GM08714 (cell line): Measurements from ENCODE around the gene EPM2AIP1.
A peak's percentile ranks its signal among the peaks of the same experiment; 100 is the strongest.

Source experiments
- H3K4me3 ChIP-seq: fragments of 200-500 bp; sonication (Bioruptor generic); 2 replicates; pipeline ENCODE4 v1.5.1; 2014; ENCODE audit warnings: mild to moderate bottlenecking, low read length, inconsistent platforms
- ZNF274 ChIP-seq: IDR thresholded peaks from 2 replicates; pipeline ENCODE4 v1.6.1; 2012; ENCODE audit warnings: mild to moderate bottlenecking, low read depth, low read length

EPM2AIP1 gene

DNA sequence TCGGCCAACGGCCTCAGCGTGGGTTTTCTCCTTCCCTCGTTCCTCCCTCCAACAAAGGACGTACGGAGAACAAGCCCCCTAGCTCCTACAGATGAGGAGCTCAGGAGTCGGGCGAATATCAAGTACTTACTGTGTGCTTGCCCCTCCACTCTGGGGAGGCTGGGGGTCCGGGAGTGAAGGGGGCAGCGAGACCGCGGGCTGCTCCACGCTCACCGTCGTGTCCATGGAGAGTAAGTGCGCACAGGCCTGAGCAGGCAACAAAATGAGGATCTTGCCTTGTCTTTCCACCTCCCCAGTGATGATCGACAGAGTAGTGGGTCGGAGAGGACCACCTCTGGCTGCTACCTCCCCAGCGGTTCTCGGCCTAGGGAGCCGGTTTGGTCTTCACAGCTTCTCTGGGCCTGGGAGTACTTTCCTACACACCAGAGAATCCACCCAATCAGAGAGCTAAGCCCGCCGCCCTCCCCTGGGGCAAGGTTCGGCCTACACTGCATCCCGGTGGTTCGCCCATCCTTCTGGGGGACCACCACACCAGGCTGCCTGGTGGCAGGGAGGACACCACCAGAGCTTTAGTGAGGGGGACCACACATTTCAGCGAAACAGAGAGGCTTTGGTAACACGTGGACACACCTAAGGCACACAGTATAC is 47.5 kb downstream of the EPM2AIP1 start:
- H3K4me3 ChIP-seq = peak overlapping the region; percentile 64; the same call in 1 of the 2 replicates
- no peak for TF ChIP-seq ZNF274

- TF ChIP-seq ZNF274 = no peak
- H3K4me3 ChIP-seq = peak within 1 kb of the TSS; percentile 64; the same call in 1 of the 2 replicates
Observed at GRCh38 chr3:36944641-36945270, 48.2 kb downstream of the EPM2AIP1 start, which contains the start of gene TRANK1. Gene TRANK1 (minus strand): TSS chr3:36945054. CDS start chr3:36944809, 245 bp downstream.

- peak overlapping the region; percentile 64; the same call in 1 of the 2 replicates for H3K4me3 ChIP-seq
- no peak for TF ChIP-seq ZNF274
Observed at GRCh38 chr3:36944012-36944640, 48.8 kb downstream of the EPM2AIP1 start.

DNA sequence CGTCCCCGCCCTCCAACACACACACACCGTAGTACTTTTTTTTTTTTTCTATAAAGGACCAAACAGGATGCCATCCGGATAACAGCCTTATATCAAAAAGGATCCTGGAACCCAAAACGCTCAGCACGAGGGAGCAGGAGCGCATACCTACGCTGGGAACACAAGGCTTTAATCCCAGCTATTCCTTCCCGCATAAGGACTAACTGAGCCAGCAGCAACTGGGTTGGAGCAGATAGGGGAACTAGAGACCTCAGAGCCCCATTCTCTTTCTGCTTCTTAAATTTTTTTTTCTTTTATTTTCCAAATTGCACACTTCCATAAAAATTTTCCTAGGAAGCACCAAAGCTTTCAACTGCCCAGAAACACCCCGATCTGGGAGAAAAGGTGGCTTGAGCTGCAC is 49.3 kb downstream of the EPM2AIP1 start:
- no peak for TF ChIP-seq ZNF274
- H3K4me3 ChIP-seq = peak overlapping the region; percentile 64; the same call in 1 of the 2 replicates

- H3K4me3 ChIP-seq = no peak overlapping the region
- no peak for TF ChIP-seq ZNF274
Observed at GRCh38 chr3:36942638-36943248, 50.2 kb downstream of the EPM2AIP1 start.

- H3K4me3 ChIP-seq = no peak overlapping the region
- no peak for TF ChIP-seq ZNF274
Observed at GRCh38 chr3:36941658-36942057, 51.3 kb downstream of the EPM2AIP1 start.

DNA sequence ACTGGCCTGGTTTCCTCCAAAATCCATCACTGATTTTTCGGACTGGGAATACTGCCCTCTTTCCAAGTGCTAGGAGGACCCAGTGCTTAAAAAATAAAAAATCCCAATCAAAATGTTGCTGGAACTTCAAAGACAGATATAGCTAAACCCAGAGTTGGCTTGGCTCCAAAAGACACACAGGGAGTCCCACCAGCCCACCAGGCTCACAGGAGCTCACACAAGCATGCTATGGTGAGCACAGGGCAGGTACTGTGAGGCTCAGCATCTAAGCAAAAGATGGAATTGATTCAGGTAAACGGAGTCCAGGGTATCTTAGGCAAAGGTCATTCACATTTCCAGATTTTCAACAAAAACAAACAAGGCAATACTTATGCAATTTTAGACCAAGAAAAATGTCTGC is 51.8 kb downstream of the EPM2AIP1 start:
- H3K4me3 ChIP-seq = no peak overlapping the region
- no peak for TF ChIP-seq ZNF274

- TF ChIP-seq ZNF274 = no peak
- no peak overlapping the region for H3K4me3 ChIP-seq
Observed at GRCh38 chr3:36937492-36937891, 55.4 kb downstream of the EPM2AIP1 start.
